Measurements from ENCODE around the gene RBFA. TPM values are rescaled to one million over a fixed set of nuclear protein-coding genes. Genes with fewer than 3 reads are reported as not detected.
A peak's percentile ranks its signal among the peaks of the same experiment; 100 is the strongest.

Gene RBFA
- total and polyA plus RNA-seq, 2 of the 13 experiments (the other 11 are each of a cell fraction or from before 2014, with no cell fraction given), result 29.7 to 42.4 TPM

DNA sequence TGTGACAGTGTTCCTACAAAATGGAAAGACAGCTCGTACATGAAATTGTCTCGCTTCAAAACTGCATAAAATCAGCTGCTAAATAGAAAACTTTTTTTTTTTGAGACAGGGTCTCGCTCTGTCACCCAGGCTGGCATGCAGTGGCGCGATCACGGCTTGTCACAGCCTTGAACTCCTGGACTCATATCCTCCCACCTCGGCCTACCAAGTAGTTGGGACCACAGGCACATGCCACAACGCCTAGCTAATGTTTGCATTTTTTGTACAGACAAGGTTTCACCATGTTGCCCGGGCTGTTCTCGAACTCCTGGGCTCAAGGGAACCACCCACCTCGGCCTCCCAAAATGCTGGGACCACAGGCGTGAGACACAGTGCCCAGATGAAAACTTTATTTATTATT is 49.1 kb upstream of the RBFA start (continued):
- TF ChIP-seq GABPB1 (CRISPR knock-in tag; IDR thresholded peaks at IDR 0.05), result no peak
- TF ChIP-seq MEIS2 (CRISPR knock-in tag; IDR thresholded peaks at IDR 0.05), result 0 out of 2 replicates have a peak, but pooled peaks have one; percentile 64
- no peak for TF ChIP-seq ZNF431 (CRISPR knock-in tag; IDR thresholded peaks at IDR 0.05; ENCODE audit: borderline replicate concordance, low read depth)
- TF ChIP-seq ZNF124 (CRISPR knock-in tag; IDR thresholded peaks at IDR 0.05), result 0 out of 2 replicates have a peak, but pooled peaks have one; percentile 16
- no peak for TF ChIP-seq ZNF138 (CRISPR knock-in tag; IDR thresholded peaks at IDR 0.05; ENCODE audit: low read depth)
- TF ChIP-seq, protein P1, sequence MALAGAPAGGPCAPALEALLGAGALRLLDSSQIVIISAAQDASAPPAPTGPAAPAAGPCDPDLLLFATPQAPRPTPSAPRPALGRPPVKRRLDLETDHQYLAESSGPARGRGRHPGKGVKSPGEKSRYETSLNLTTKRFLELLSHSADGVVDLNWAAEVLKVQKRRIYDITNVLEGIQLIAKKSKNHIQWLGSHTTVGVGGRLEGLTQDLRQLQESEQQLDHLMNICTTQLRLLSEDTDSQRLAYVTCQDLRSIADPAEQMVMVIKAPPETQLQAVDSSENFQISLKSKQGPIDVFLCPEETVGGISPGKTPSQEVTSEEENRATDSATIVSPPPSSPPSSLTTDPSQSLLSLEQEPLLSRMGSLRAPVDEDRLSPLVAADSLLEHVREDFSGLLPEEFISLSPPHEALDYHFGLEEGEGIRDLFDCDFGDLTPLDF (CRISPR knock-in tag; IDR thresholded peaks at IDR 0.05), result no peak
- TF ChIP-seq MIER2 (CRISPR knock-in tag; IDR thresholded peaks at IDR 0.05), result no peak
- TF ChIP-seq, protein P2, sequence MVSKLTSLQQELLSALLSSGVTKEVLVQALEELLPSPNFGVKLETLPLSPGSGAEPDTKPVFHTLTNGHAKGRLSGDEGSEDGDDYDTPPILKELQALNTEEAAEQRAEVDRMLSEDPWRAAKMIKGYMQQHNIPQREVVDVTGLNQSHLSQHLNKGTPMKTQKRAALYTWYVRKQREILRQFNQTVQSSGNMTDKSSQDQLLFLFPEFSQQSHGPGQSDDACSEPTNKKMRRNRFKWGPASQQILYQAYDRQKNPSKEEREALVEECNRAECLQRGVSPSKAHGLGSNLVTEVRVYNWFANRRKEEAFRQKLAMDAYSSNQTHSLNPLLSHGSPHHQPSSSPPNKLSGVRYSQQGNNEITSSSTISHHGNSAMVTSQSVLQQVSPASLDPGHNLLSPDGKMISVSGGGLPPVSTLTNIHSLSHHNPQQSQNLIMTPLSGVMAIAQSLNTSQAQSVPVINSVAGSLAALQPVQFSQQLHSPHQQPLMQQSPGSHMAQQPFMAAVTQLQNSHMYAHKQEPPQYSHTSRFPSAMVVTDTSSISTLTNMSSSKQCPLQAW (CRISPR knock-in tag; IDR thresholded peaks at IDR 0.05), result 0 out of 2 replicates have a peak, but pooled peaks have one; percentile 26
- TF ChIP-seq PITX1 (CRISPR knock-in tag; IDR thresholded peaks at IDR 0.05), result 0 out of 2 replicates have a peak, but pooled peaks have one; percentile 28
- peak; percentile 63; the same call in 1 of the 2 replicates for TF ChIP-seq ZNF292 (CRISPR knock-in tag; IDR thresholded peaks at IDR 0.05; ENCODE audit: borderline replicate concordance, low read depth)
- TF ChIP-seq, protein P3, sequence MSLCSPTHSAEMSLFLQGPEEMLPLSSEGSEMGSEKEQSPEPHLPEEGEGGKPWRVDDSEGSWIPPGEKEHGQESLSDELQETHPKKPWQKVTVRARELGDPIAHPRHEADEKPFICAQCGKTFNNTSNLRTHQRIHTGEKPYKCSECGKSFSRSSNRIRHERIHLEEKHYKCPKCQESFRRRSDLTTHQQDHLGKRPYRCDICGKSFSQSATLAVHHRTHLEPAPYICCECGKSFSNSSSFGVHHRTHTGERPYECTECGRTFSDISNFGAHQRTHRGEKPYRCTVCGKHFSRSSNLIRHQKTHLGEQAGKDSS (CRISPR knock-in tag; IDR thresholded peaks at IDR 0.05; ENCODE audit: borderline replicate concordance, low read depth), result peak; percentile 18; the same call in 1 of the 2 replicates
- no peak for TF ChIP-seq JDP2 (CRISPR knock-in tag; IDR thresholded peaks at IDR 0.05; ENCODE audit: borderline replicate concordance)
- no peak for TF ChIP-seq SP140L (CRISPR knock-in tag; IDR thresholded peaks at IDR 0.05; ENCODE audit: borderline replicate concordance)
- no peak for TF ChIP-seq ZFP82 (CRISPR knock-in tag; IDR thresholded peaks at IDR 0.05; ENCODE audit: borderline replicate concordance)

All from HepG2 (cell line).